ENCODE data around the gene GPC6. TPM values are rescaled to one million over a fixed set of nuclear protein-coding genes. Genes with fewer than 3 reads are reported as not detected.

The GPC6 gene
- total RNA-seq, 1 donor from 2014 or later, result 42.9 TPM

- Histone ChIP-seq H2AFZ (replicated peaks) (no peak overlapping the region), H3F3A (ENCODE audit: low read depth) (no peaks in the 10 kb centered on the region), H3K79me2 (ENCODE audit: low read depth) (no peaks in the 10 kb centered on the region), H3K36me3 (no peaks in the 10 kb centered on the region), H3K4me2 (no peak overlapping the region), H3K9ac (no peak overlapping the region), H3K9me3 (ENCODE audit: low read depth) (no peaks in the 10 kb centered on the region), H4K20me1 (ENCODE audit: low read depth) (no peaks in the 10 kb centered on the region), H3K27me3 (no peaks in the 10 kb centered on the region), H3K4me1 (peaks cover 3% of the 10 kb centered on the region), H3K27ac (no peak overlapping the region), H3K4me3 (no peak overlapping the region)
- TF ChIP-seq EZH2phosphoT487 (IDR thresholded peaks at IDR 0.05), result no peak
- TF ChIP-seq, protein P1, sequence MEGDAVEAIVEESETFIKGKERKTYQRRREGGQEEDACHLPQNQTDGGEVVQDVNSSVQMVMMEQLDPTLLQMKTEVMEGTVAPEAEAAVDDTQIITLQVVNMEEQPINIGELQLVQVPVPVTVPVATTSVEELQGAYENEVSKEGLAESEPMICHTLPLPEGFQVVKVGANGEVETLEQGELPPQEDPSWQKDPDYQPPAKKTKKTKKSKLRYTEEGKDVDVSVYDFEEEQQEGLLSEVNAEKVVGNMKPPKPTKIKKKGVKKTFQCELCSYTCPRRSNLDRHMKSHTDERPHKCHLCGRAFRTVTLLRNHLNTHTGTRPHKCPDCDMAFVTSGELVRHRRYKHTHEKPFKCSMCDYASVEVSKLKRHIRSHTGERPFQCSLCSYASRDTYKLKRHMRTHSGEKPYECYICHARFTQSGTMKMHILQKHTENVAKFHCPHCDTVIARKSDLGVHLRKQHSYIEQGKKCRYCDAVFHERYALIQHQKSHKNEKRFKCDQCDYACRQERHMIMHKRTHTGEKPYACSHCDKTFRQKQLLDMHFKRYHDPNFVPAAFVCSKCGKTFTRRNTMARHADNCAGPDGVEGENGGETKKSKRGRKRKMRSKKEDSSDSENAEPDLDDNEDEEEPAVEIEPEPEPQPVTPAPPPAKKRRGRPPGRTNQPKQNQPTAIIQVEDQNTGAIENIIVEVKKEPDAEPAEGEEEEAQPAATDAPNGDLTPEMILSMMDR (IDR thresholded peaks at IDR 0.05), result no peak
- no peak for TF ChIP-seq EZH2 (IDR thresholded peaks at IDR 0.05)
- peaks cover 15% of the 10 kb centered on the region for H3K4me1 Mint-ChIP-seq
- H3K4me3 Mint-ChIP-seq, result no peak overlapping the region
- no peaks in the 10 kb centered on the region for H3K36me3 Mint-ChIP-seq
- no peak for DNase-seq (ENCODE audit: low spot score)
- no peaks in the 10 kb centered on the region for H3K27me3 Mint-ChIP-seq (ENCODE audit: insufficient read depth, low read depth)
- no peaks in the 10 kb centered on the region for H3K9me3 Mint-ChIP-seq
- H3K27ac Mint-ChIP-seq, result no peak overlapping the region
These were observed 275.5 kb downstream of the GPC6 start for GRCh38 chr13:93502071-93502470.

DNA sequence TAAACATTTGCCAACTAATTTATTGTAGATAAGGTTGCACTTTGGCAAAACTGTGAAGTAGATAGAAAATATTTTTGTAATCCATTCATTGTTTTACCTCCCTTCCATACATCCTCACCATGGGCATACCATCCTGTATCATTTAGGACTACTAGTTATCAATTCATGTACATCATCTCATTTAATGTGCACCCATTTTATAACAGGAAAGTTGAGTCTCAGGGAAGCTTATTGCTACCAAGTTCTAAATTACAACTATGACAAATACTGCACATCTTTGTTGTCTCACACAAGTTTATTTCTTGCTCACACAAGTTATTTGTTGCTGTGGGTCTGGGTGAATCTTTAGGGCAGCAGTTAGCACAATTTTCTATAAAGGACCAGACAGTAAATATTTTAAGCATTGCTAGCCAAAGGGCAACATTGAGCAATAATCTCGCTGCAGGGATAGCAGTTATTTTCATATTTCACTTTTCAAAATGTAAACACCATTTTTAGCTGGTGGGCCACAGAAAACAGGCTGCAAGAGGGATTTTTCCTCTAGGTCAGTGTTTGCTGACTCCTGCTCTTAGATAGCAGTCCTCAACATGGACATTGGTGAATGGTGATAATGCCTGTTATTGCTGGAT is 276.5 kb downstream of the GPC6 start:
- no peak overlapping the region for H3K27ac Mint-ChIP-seq
- H3K4me1 ChIP-seq, result no peaks in the 10 kb centered on the region
- no peaks in the 10 kb centered on the region for H3F3A ChIP-seq (ENCODE audit: low read depth)
- no peaks in the 10 kb centered on the region for H3K36me3 Mint-ChIP-seq
- H3K27me3 Mint-ChIP-seq (ENCODE audit: insufficient read depth, low read depth), result no peaks in the 10 kb centered on the region
- no peak for DNase-seq (ENCODE audit: low spot score)
- H3K4me2 ChIP-seq, result no peak overlapping the region
- TF ChIP-seq, protein P1 (IDR thresholded peaks at IDR 0.05), result no peak
- TF ChIP-seq EZH2phosphoT487 (IDR thresholded peaks at IDR 0.05) (no peak), EZH2 (IDR thresholded peaks at IDR 0.05) (no peak)
- no peak overlapping the region for H3K27ac ChIP-seq
- no peaks in the 10 kb centered on the region for H3K9me3 Mint-ChIP-seq
- H3K9me3 ChIP-seq (ENCODE audit: low read depth), result no peaks in the 10 kb centered on the region
- no peak overlapping the region for H3K4me3 ChIP-seq
- no peak overlapping the region for H3K9ac ChIP-seq
- peaks cover 15% of the 10 kb centered on the region for H3K4me1 Mint-ChIP-seq
- H3K79me2 ChIP-seq (ENCODE audit: low read depth), result no peaks in the 10 kb centered on the region
- H3K36me3 ChIP-seq, result no peaks in the 10 kb centered on the region
- H3K4me3 Mint-ChIP-seq, result no peak overlapping the region
- H4K20me1 ChIP-seq (ENCODE audit: low read depth), result no peaks in the 10 kb centered on the region
- no peaks in the 10 kb centered on the region for H3K27me3 ChIP-seq
- H2AFZ ChIP-seq (replicated peaks), result no peak overlapping the region

- Mint-ChIP-seq H3K27ac (peak overlapping the region; percentile 67), H3K27me3 (ENCODE audit: insufficient read depth, low read depth) (no peaks in the 10 kb centered on the region), H3K4me3 (no peak overlapping the region), H3K4me1 (peaks cover 15% of the 10 kb centered on the region), H3K36me3 (no peaks in the 10 kb centered on the region), H3K9me3 (no peaks in the 10 kb centered on the region)
- Histone ChIP-seq H3F3A (ENCODE audit: low read depth) (no peaks in the 10 kb centered on the region), H3K36me3 (no peaks in the 10 kb centered on the region), H3K27me3 (no peaks in the 10 kb centered on the region), H3K4me3 (no peak overlapping the region), H3K9ac (no peak overlapping the region), H4K20me1 (ENCODE audit: low read depth) (no peaks in the 10 kb centered on the region), H2AFZ (replicated peaks) (no peak overlapping the region), H3K4me1 (no peaks in the 10 kb centered on the region), H3K27ac (no peak overlapping the region), H3K9me3 (ENCODE audit: low read depth) (no peaks in the 10 kb centered on the region), H3K79me2 (ENCODE audit: low read depth) (no peaks in the 10 kb centered on the region), H3K4me2 (no peak overlapping the region)
- no peak for DNase-seq (ENCODE audit: low spot score)
- TF ChIP-seq, protein P1 (IDR thresholded peaks at IDR 0.05), result no peak
- TF ChIP-seq EZH2 (IDR thresholded peaks at IDR 0.05), result no peak
- no peak for TF ChIP-seq EZH2phosphoT487 (IDR thresholded peaks at IDR 0.05)
These were observed 278.7 kb downstream of the GPC6 start for GRCh38 chr13:93505104-93505952.

Measured in neural progenitor cell (in vitro differentiated cells).